Measurements from ENCODE around the gene LSG1. TPM values are rescaled to one million over a fixed set of nuclear protein-coding genes. Genes with fewer than 3 reads are reported as not detected.

LSG1 gene
- total RNA-seq, 1 experiment from 2014 or later: 81.3 TPM

- no peak for TF ChIP-seq EZH2 (IDR thresholded peaks at IDR 0.05; ENCODE audit: borderline replicate concordance, low read depth, low read length, poor library complexity, severe bottlenecking)
- TF ChIP-seq, protein P1, sequence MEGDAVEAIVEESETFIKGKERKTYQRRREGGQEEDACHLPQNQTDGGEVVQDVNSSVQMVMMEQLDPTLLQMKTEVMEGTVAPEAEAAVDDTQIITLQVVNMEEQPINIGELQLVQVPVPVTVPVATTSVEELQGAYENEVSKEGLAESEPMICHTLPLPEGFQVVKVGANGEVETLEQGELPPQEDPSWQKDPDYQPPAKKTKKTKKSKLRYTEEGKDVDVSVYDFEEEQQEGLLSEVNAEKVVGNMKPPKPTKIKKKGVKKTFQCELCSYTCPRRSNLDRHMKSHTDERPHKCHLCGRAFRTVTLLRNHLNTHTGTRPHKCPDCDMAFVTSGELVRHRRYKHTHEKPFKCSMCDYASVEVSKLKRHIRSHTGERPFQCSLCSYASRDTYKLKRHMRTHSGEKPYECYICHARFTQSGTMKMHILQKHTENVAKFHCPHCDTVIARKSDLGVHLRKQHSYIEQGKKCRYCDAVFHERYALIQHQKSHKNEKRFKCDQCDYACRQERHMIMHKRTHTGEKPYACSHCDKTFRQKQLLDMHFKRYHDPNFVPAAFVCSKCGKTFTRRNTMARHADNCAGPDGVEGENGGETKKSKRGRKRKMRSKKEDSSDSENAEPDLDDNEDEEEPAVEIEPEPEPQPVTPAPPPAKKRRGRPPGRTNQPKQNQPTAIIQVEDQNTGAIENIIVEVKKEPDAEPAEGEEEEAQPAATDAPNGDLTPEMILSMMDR (conservative IDR thresholded peaks at IDR 0.05; ENCODE audit: low read depth, low read length): no peak
- Histone ChIP-seq H3K27ac (ENCODE audit: low read depth, low read length, poor library complexity, severe bottlenecking) (peak overlapping the region; percentile 32), H3K4me3 (ENCODE audit: low read depth, low read length, poor library complexity, severe bottlenecking) (no peak overlapping the region), H3K9me3 (ENCODE audit: low read depth, low read length, poor library complexity, severe bottlenecking) (no peaks in the 10 kb centered on the region), H3K4me1 (ENCODE audit: insufficient read depth, low read length, poor library complexity, severe bottlenecking) (no peaks in the 10 kb centered on the region), H3K27me3 (replicated peaks; ENCODE audit: insufficient read depth, low read depth, low read length, poor library complexity) (no peaks in the 10 kb centered on the region), H3K36me3 (ENCODE audit: insufficient read depth, low read length, poor library complexity, severe bottlenecking) (peaks cover 23% of the 10 kb centered on the region)
- CTCF ChIA-PET: no interaction called here
- intact Hi-C loops (cut with micrococcal nuclease; ENCODE audit: unreplicated experiment): loop anchor here (10.0 kb wide), 1 partner anchor 303 kb away; no protein-coding TSS in a partner anchor
- DNase-seq (ENCODE audit: low spot score): no peak
- POLR2A ChIA-PET (ENCODE audit: low non-redundant PET): no interaction called here
- BruUV-seq (replicated peaks): no TSS peak
Observed at GRCh38 chr3:194637541-194638400, 34.2 kb downstream of the LSG1 start.

GRCh38 chr3:194637066-194637465, 34.9 kb downstream of the LSG1 start:
- ChIA-PET CTCF (interaction anchor here (0.6 kb wide), 1 partner anchor 901 kb away, joined by 3 read pairs; no protein-coding TSS in a partner anchor), POLR2A (ENCODE audit: low non-redundant PET) (interaction anchor here (0.6 kb wide), 1 partner anchor 14 kb away, joined by 3 read pairs; no protein-coding TSS in a partner anchor)
- H3K27ac ChIP-seq (ENCODE audit: low read depth, low read length, poor library complexity, severe bottlenecking): peak overlapping the region; percentile 32
- TF ChIP-seq EZH2 (IDR thresholded peaks at IDR 0.05; ENCODE audit: borderline replicate concordance, low read depth, low read length, poor library complexity, severe bottlenecking): no peak
- TF ChIP-seq, protein P1 (conservative IDR thresholded peaks at IDR 0.05; ENCODE audit: low read depth, low read length): no peak
- no peaks in the 10 kb centered on the region for H3K9me3 ChIP-seq (ENCODE audit: low read depth, low read length, poor library complexity, severe bottlenecking)
- DNase-seq (ENCODE audit: low spot score): no peak
- peaks cover 19% of the 10 kb centered on the region for H3K36me3 ChIP-seq (ENCODE audit: insufficient read depth, low read length, poor library complexity, severe bottlenecking)
- no peaks in the 10 kb centered on the region for H3K27me3 ChIP-seq (replicated peaks; ENCODE audit: insufficient read depth, low read depth, low read length, poor library complexity)
- intact Hi-C loops (cut with micrococcal nuclease; ENCODE audit: unreplicated experiment): loop anchor here (10.0 kb wide), 1 partner anchor 302 kb away; no protein-coding TSS in a partner anchor
- no peaks in the 10 kb centered on the region for H3K4me1 ChIP-seq (ENCODE audit: insufficient read depth, low read length, poor library complexity, severe bottlenecking)
- BruUV-seq (replicated peaks): no TSS peak
- H3K4me3 ChIP-seq (ENCODE audit: low read depth, low read length, poor library complexity, severe bottlenecking): no peak overlapping the region

DNA sequence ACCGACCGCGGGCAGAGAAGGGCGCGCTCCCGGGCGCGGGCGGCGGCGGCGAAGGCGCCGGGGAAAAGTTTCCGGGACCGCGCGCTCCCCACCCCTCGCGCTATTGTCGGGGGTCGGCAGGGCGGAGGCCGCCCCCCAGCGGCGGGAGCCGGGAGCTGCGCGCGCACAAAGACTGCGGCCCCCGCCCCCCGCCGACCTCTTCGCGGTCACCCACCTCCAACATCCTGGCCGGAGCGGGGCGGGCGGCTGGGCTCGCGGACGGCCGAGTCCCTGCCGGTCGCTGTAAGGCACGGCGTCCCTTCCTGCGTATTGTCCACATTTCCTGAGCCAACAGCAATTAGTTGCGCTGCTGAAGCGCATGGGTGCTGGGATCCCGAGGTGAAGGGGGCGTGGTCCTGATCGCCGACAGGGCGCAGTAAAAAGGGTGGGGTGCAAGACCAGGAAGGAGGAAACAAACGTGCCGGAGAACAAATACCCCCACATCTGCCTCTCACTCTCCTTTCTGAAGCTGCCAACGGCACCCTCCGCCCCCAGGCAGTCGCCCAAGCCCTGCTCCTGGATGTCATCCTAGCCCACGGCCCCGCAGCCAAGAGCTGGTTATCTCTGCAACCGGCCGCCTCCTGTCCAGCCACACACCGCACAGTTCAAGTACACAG, 38.5 kb downstream of the LSG1 start, which contains the start of gene TMEM44:
Gene TMEM44, minus strand, starts transcription at position 71 of the 656 bp plus-strand sequence. CDS start 204 bp downstream, outside the sequence.
- H3K9me3 ChIP-seq (ENCODE audit: low read depth, low read length, poor library complexity, severe bottlenecking): peaks cover 6% of the 10 kb centered on the region
- ChIA-PET CTCF (no interaction called here), POLR2A (ENCODE audit: low non-redundant PET) (interaction anchor here (0.8 kb wide), 1 partner anchor 13 kb away, joined by 13 read pairs; no protein-coding TSS in a partner anchor)
- BruUV-seq (replicated peaks): no TSS peak
- H3K36me3 ChIP-seq (ENCODE audit: insufficient read depth, low read length, poor library complexity, severe bottlenecking): peaks cover 11% of the 10 kb centered on the region
- DNase-seq (ENCODE audit: low spot score): peak; percentile 77
- H3K4me1 ChIP-seq (ENCODE audit: insufficient read depth, low read length, poor library complexity, severe bottlenecking): no peaks in the 10 kb centered on the region
- peak within 1 kb of the TSS; percentile 77 for H3K27ac ChIP-seq (ENCODE audit: low read depth, low read length, poor library complexity, severe bottlenecking)
- intact Hi-C loops (cut with micrococcal nuclease; ENCODE audit: unreplicated experiment): loop anchor here (10.0 kb wide), 1 partner anchor 299 kb away; no protein-coding TSS in a partner anchor
- peak within 1 kb of the TSS; percentile 84 for H3K4me3 ChIP-seq (ENCODE audit: low read depth, low read length, poor library complexity, severe bottlenecking)
- no peaks in the 10 kb centered on the region for H3K27me3 ChIP-seq (replicated peaks; ENCODE audit: insufficient read depth, low read depth, low read length, poor library complexity)
- no peak for TF ChIP-seq EZH2 (IDR thresholded peaks at IDR 0.05; ENCODE audit: borderline replicate concordance, low read depth, low read length, poor library complexity, severe bottlenecking)
- TF ChIP-seq, protein P1 (conservative IDR thresholded peaks at IDR 0.05; ENCODE audit: low read depth, low read length): peak; percentile 57
